Right atrium auricular region (tissue), 2 donors: Measurements from ENCODE around the gene EXOC6B. TPM values are rescaled to one million over a fixed set of nuclear protein-coding genes. Genes with fewer than 3 reads are reported as not detected.

ENCODE experiments used
- DNase-seq: peaks from one replicate; pipeline ENCODE4 v3.0.0-alpha.2; 2019; ENCODE audit warnings: low spot score
- H3K27ac ChIP-seq, 2 donors: fragments of 200-600 bp; sonication (generic); 1 replicate in 1 of 2; 2 replicates in 1 of 2; pipeline ENCODE4 v1.5.1; 2016 to 2019
- H3K27me3 ChIP-seq, 2 donors: fragments of 200-600 bp; sonication (generic); one replicate each; pipeline versions ENCODE4 v1.5.1 to v1.6.0; 2017 to 2019
- H3K36me3 ChIP-seq: fragments of 200-600 bp; sonication (generic); one replicate; pipeline ENCODE4 v1.5.1; 2016
- H3K4me1 ChIP-seq, 2 donors: fragments of 200-600 bp; sonication (generic); one replicate each; pipeline versions ENCODE4 v1.5.1 to v1.6.0; 2017 to 2019
- H3K4me3 ChIP-seq, 2 donors: fragments of 200-600 bp; sonication (generic); 1 replicate in 1 of 2; 2 replicates in 1 of 2; pipeline ENCODE4 v1.5.1; 2017 to 2019; ENCODE audit warnings: mild to moderate bottlenecking in 1 of 2, moderate library complexity in 1 of 2
- H3K9me3 ChIP-seq, 2 donors: fragments of 200-600 bp; sonication (generic); one replicate each; pipeline ENCODE4 v1.5.1; 2019
- total RNA-seq, 2 donors: library from RNA; depleted of rRNA; stranded (reverse); fragments of >200 nt; gene quantifications; one replicate each; pipeline ENCODE4 v1.1.0, GENCODE V29; 2016
- TF ChIP-seq, protein P1 (sequence below), 2 donors: fragments of 200-600 bp; sonication (generic); IDR thresholded peaks; one replicate each; pipeline ENCODE4 v1.5.1; 2019; ENCODE audit warnings: antibody characterized with exemption in 2 of 2

The EXOC6B gene
- total RNA-seq, 2 donors from 2014 or later: 80.5 to 111 TPM

DNA sequence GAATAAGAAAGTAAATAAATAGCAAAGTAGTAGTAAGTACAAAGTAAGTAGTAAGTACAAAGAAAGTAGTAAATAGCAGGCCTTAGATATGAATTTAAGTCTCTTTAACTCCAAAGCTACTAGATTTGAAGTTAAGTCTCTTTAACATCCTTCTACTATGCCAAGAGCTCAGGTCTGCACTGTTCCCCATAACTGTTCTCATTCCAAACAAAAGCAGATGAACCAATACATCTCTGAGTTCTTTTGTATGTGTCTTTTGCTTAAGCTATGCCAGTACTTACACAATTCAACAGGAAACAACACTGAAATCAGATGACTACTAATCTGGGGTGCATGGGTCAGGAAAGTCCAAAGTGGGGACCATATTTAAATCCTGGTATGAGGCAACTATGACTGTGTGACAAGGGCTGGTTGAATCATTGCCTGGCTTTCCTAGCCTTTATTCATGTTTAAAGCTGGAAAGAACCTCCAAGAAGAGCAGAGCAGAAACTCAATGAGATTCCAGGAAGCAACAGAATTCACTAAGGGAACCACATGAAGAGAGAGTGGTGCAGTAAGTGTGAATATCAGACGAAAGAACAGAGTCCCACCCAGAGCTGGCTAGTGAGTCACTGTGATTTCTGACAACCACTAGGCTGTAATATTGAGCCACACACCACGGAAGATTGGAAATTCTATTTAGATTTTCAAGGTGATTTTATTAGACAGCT lies 627.1 kb downstream of the EXOC6B start:
- Histone ChIP-seq H3K9me3 (no peaks in the 10 kb centered on the region), H3K36me3 (no peaks in the 10 kb centered on the region), H3K27ac (no peak overlapping the region), H3K27me3 (no peaks in the 10 kb centered on the region), H3K4me3 (no peak overlapping the region), H3K4me1 (peaks cover 0 to 7% of the 10 kb centered on the region in 2 donors)
- no peak for DNase-seq
- TF ChIP-seq, protein P1, sequence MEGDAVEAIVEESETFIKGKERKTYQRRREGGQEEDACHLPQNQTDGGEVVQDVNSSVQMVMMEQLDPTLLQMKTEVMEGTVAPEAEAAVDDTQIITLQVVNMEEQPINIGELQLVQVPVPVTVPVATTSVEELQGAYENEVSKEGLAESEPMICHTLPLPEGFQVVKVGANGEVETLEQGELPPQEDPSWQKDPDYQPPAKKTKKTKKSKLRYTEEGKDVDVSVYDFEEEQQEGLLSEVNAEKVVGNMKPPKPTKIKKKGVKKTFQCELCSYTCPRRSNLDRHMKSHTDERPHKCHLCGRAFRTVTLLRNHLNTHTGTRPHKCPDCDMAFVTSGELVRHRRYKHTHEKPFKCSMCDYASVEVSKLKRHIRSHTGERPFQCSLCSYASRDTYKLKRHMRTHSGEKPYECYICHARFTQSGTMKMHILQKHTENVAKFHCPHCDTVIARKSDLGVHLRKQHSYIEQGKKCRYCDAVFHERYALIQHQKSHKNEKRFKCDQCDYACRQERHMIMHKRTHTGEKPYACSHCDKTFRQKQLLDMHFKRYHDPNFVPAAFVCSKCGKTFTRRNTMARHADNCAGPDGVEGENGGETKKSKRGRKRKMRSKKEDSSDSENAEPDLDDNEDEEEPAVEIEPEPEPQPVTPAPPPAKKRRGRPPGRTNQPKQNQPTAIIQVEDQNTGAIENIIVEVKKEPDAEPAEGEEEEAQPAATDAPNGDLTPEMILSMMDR (IDR thresholded peaks at IDR 0.05): peak in 1 of 2 donors; percentile 21

DNA sequence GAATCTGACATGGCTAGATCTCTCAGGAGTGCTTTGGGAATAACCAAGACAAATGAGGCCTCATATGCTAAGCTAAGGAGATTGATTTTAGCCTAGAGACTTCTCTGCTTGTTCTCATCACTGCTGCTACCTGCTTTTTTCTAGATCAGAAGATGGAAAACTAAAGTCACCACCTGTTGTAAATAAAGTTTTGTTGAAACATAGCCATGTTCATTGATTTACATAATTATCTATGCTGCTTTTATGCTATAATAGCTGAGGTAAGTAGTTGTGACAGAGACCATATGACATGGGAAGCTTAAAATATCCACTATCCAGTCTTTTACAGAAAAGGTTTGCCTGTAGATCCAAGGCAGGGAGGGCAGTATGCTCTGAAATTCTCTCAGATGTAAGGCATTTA lies 632.1 kb downstream of the EXOC6B start:
- TF ChIP-seq, protein P1 (IDR thresholded peaks at IDR 0.05): no peak
- H3K27ac ChIP-seq: no peak overlapping the region
- no peaks in the 10 kb centered on the region for H3K36me3 ChIP-seq
- H3K4me1 ChIP-seq: no peaks in the 10 kb centered on the region
- no peak overlapping the region for H3K4me3 ChIP-seq
- no peaks in the 10 kb centered on the region for H3K27me3 ChIP-seq
- no peak for DNase-seq
- no peaks in the 10 kb centered on the region for H3K9me3 ChIP-seq

DNA sequence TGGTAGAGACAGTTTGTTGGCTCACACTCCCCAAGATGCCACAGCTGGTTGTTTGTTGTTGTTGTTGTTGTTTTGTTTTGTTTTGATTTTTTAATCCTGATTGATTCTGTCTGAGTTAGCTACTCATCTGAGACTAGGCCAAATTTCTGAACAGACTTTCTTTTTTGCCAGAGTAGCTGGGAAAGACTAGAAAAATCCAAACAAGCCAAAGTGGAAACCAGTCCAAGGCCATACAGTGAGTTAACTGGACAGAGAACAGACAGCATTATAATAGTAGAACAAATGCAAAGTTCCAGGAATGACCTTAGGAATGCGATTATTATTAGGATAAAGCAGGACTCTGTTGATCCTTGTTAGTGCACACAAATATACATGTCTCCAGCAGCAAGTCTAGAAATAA lies 634.4 kb downstream of the EXOC6B start:
- TF ChIP-seq, protein P1 (IDR thresholded peaks at IDR 0.05): no peak

DNA sequence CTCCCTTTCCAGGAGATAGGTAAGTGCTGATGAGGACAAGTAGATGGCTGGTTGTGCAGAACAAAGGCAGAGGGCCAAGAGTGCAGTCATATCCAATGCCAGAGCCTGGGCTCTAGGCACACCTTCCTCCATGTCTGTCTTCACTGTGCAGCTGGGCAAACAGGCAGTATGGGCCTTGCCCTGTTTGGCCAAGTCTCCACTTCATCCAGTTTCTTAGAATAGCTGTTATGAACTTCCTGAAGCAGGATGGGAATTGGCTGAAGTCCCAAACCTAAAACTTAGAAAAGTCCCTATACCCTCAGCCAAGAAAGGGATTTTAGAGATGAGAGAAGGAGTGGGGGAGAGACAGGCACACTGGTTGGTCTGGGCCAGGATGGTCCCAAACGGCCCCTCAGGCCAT lies 640.6 kb downstream of the EXOC6B start:
- TF ChIP-seq, protein P1 (IDR thresholded peaks at IDR 0.05): no peak
- Histone ChIP-seq H3K4me3 (no peak overlapping the region), H3K36me3 (no peaks in the 10 kb centered on the region), H3K9me3 (no peaks in the 10 kb centered on the region), H3K4me1 (no peaks in the 10 kb centered on the region), H3K27me3 (no peaks in the 10 kb centered on the region), H3K27ac (no peak overlapping the region)
- DNase-seq: no peak

More for the DNA sequence above, 634.4 kb downstream of the EXOC6B start:
- H3K27me3 ChIP-seq: no peaks in the 10 kb centered on the region
- H3K27ac ChIP-seq: no peak overlapping the region
- no peak for DNase-seq
- no peaks in the 10 kb centered on the region for H3K36me3 ChIP-seq
- H3K4me1 ChIP-seq: no peaks in the 10 kb centered on the region
- no peak overlapping the region for H3K4me3 ChIP-seq
- H3K9me3 ChIP-seq: no peaks in the 10 kb centered on the region

DNA sequence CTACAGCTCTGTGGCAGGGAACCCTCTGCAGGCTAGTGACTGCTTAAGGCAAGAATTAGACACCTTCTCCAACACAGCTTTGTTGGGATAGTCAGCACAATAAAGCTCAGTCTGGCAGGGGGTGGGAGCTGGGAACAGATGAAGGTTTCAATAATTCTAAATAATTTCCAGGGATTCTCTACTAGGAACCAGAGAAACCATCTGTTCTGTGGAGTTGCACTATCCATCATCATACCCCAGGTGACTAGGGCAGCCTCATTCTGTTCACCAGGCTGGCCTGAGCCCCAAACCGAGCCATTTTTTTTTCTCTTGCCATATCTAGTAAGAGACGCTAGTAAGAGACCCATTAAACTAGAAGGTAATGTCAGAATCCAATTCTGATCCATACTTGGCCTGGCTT lies 642.4 kb downstream of the EXOC6B start:
- DNase-seq: no peak
- TF ChIP-seq, protein P1 (IDR thresholded peaks at IDR 0.05): no peak
- no peaks in the 10 kb centered on the region for H3K4me1 ChIP-seq

DNA sequence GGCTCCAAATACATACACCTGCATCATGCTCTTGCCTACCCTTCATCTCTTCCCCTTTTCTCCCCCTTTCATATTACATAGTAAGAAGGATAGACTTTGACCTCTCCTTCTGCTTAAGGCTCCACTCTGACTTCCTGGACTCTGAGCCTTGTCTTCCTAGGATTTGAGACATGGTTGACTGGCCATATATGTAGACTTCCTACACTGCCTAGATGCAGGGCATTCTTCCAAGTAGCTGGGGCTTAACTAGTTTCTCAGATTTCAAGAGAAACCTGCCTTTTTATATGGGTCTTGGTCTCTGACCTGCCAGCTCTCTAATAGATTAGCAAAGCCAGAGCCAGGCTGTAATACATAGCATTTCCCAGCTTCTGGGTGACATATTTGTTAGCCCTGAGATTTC lies 642.8 kb downstream of the EXOC6B start:
- H3K27ac ChIP-seq: no peak overlapping the region
- no peak for DNase-seq
- no peaks in the 10 kb centered on the region for H3K27me3 ChIP-seq
- no peak overlapping the region for H3K4me3 ChIP-seq
- no peaks in the 10 kb centered on the region for H3K4me1 ChIP-seq
- TF ChIP-seq, protein P1 (IDR thresholded peaks at IDR 0.05): no peak
- no peaks in the 10 kb centered on the region for H3K9me3 ChIP-seq
- H3K36me3 ChIP-seq: peaks cover 15% of the 10 kb centered on the region

More for the DNA sequence above, 642.4 kb downstream of the EXOC6B start:
- peaks cover 10% of the 10 kb centered on the region for H3K36me3 ChIP-seq
- no peak overlapping the region for H3K27ac ChIP-seq
- no peak overlapping the region for H3K4me3 ChIP-seq
- H3K9me3 ChIP-seq: no peaks in the 10 kb centered on the region
- no peaks in the 10 kb centered on the region for H3K27me3 ChIP-seq
